HG03095 (cell line): ENCODE data around the gene FCGR2B.
"Not testable (repeated sequence)": the region's sequence is repeated elsewhere in the genome, so short reads cannot be mapped to it uniquely, and the experiment has no call there.

Source experiments
- ATAC-seq: cut with Tn5 transposase; IDR thresholded peaks from one replicate; pipeline ENCODE4 v1.9.1; 2021; ENCODE audit warnings: moderate library complexity; ENCODE audit not compliant: unreplicated experiment

FCGR2B gene

GRCh38 chr1:161644855-161645254 is 18.1 kb upstream of the FCGR2B start:
- ATAC-seq, result not testable (repeated sequence)

- ATAC-seq, result peak; percentile 55
Measured at GRCh38 chr1:161647507-161648360, 15.2 kb upstream of the FCGR2B start.

GRCh38 chr1:161653541-161653940 is 9.4 kb upstream of the FCGR2B start:
- ATAC-seq, result not testable (repeated sequence)

GRCh38 chr1:161653971-161654370 is 9.0 kb upstream of the FCGR2B start:
- not testable (repeated sequence) for ATAC-seq

- ATAC-seq, result not testable (repeated sequence)
Measured at GRCh38 chr1:161658524-161658923, 4.4 kb upstream of the FCGR2B start.

DNA sequence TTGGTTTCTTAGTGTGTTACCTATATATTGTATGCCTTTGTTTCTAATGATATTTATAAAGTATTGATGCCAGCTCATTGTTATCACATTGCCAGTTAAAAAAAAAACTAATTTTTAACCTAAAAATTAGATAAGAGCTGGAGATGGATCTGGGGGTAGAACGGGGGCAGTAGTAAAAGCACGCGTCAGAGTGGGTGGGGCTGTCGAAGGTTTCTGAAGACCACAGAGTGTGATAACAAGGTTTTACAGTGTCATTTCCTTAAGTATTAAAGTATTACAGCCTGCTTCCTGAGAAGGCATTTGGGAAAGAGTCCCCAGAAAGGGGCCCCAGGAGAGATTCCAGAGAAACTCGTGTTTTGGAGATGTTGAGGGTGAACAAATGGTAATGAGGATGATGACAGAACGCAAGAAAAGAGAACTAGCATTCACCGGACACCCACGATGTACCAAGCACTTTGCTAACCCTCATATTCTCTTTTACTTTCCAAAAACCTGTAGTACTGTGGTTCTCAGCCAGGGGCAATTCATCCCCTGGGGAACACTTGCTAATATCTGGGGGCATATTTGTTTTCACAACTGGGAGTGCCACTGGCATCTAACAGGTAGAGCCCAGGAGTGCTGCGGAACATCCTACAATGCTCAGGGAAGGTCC is 1.2 kb upstream of the FCGR2B start:
- not testable (repeated sequence) for ATAC-seq

GRCh38 chr1:161663569-161663968 is 626 bp downstream of the FCGR2B start:
- not testable (repeated sequence) for ATAC-seq

DNA sequence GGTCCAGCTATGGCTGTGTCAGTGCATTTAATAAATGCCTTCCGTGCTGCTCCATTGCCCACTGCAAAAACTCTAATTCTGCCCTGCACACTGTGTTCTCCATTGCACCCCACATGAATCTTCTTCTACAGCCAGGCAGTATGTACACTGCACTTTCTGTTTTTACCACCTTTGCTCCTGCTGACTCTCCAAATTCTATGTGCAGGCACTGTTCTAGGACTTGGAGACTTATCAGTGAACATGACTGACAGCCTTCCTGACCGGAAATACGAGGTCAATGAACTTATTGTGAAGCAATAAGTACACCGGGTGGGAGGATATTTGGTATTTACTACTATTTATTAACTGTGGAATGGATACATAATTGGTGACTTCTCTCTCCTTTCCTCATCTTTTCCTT is 1.7 kb downstream of the FCGR2B start:
- not testable (repeated sequence) for ATAC-seq

- ATAC-seq, result not testable (repeated sequence)
Measured at GRCh38 chr1:161671045-161672020, 8.4 kb downstream of the FCGR2B start.

DNA sequence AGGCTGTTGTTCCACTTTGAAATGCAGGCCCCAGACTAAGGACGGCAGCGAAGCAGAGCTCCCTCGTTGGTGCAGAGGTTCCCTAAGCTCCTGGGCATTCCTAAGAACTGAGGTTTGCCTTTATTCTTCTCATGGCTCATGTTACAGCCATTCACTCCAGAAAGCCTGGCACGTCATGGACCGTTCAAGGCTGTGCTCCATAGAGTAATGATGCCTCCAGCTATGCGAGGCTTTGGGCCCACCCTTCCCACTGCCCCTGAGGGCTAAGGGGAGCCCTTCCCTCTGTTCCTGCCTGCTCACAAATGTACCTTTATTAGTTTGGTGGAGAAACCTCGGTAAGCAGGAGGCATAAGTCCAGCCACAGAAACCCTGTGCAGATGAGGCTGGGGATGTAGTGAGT is 10.5 kb downstream of the FCGR2B start:
- ATAC-seq, result not testable (repeated sequence)

DNA sequence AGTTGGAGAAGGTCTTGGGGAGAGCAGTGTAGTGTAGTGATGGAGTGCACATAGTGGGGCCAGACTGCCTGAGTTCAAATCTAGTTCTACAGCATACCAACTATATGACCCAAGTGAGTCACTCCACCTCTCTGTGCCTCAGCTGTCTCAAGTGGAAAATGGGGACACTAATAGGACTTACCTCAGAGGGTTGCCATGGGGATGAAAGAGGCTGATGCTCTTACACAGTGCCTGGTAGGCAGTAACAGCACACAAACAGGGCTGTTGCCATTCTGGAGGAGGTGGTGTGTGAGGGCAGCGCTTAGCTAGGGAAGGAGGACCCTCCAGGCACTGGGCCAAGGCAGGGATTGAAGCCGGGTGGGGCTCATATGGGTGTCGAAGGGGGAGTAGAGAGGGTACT is 11.5 kb downstream of the FCGR2B start:
- not testable (repeated sequence) for ATAC-seq

DNA sequence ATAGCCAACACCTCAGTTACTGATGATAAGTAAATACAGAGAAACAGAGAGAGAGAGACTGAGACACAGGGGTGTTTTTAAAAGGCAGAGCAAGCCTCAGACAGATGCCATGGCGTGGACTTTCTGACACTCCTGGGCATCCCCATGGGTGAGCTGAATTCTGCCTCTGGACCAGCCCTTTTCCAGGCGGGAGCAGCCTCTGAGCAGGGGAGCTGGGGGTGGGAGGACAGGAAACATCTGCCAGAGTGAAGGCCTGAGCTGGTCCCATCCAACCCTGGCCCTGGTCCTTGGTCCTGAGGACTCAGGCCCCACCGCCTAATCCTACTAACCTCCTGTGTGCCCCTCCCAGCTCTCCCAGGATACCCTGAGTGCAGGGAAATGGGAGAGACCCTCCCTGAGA is 12.0 kb downstream of the FCGR2B start:
- not testable (repeated sequence) for ATAC-seq

DNA sequence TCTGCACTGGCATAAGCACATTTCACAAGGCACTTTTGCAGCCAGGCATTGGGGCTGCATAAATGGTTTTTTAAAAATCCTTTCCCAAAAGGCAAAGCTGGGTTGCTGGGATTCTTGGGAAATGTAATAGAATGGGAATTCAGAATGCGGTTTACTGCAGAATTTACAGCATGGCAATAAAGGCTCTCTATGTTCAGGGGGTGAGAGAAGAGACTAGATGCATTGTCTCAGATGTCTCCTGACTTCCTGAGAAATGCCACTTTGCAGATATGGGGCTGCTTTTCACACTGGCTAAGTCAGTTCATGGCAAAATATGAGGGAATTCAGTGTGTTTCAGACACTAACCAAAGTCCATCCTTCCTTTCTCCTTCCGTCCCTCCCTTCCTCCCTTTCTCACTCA is 13.5 kb downstream of the FCGR2B start:
- no peak for ATAC-seq

DNA sequence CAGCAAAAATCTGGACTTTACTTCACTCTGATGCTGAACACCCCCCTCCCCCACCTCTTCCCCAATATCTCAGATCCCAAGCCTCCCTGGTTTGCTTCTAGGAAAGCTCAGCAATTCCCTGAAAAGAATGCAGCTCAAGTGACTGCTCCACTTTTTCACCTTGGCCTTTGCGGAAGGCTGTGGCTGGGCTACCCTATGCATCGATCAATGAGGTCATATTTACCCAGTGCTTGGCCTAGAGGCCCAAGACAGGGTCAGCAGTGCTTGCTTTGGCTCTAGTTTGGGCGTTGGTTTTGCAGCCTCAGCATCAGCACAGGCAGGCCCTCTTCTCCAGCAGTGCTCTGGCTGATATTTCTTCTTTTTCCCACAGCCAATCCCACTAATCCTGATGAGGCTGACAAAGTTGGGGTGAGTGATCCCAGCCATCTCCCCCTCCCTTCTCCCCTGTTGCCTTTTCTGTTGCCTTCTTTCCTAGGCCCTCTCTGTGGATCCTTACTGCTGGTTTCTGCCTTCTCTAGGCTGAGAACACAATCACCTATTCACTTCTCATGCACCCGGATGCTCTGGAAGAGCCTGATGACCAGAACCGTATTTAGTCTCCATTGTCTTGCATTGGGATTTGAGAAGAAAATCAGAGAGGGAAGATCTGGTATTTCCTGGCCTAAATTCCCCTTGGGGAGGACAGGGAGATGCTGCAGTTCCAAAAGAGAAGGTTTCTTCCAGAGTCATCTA is 14.2 kb downstream of the FCGR2B start:
- no peak for ATAC-seq

DNA sequence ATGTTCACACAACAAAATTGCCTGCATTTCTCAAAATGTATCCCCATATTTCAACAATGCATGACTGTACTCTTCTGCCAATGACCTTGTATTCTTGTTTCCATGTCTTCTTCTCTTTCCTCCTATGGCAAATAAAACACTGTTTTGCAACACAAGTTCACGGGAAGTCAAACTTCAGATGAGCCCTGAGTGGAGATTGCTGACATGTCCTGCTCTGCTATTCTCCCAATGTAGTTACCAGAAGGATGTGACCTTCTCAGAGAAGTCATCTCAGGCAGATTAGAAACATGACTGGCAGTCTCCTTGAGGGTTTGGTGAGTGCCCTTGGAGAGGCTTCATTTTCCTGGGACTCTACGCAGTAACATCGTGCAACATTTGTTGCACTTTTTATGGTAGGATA is 15.6 kb downstream of the FCGR2B start:
- no peak for ATAC-seq

DNA sequence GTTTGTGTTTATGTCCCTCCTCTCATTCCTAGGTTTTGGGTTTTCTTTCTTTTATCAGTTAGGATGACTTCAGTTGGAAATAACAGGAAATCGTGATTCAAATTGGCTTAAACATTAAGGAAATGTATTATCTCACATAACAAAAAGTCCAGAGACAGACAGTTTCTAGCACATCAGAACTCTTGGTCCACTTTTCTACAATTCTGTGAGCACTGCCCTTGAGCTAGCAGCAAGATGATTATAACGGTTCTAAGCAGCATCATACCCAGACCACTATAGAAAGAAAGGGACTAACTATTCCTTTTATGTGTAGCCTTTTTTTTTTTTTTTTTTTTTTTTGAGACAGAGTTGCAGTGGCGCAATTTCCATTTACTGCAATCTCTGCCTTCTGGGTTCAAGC is 18.9 kb downstream of the FCGR2B start:
- ATAC-seq, result no peak

DNA sequence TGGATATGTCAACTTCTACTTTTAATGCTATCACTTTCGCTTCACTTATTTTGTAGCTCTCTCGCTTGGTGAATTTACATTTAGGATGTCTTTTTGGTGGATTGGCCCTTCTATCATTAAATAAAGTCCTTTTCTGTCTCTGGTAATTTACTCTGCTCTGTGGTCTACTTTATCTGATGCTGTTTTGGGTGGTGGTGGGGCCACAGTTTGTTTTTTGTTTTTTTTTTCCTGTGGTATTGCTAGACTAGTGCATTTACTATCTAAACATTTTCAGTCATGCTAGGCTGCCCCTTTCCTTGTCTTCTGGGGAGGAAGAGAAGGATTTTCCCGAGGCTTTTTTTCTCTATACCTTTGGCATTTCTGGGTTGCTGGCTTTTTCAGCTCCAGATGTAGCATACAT is 26.0 kb downstream of the FCGR2B start:
- no peak for ATAC-seq

DNA sequence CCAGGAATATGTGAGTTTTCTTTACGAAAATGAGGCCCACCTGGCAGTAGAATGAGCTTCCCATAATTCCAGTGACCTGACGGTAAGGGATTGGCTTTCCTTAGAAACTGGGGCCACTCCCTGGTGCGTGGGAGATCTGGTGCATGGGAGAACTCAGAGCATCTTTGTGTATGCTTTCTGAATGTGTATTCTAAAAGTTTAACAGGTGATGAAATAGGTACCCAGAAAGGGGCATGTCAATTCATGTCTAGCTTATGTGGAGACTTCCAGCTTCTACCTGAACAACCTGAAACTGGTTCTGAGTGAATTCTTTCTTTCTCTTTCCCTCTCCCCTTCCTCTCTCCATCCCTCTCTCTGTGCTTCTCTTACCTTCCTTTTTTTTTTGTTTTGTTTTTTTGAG is 28.9 kb downstream of the FCGR2B start:
- no peak for ATAC-seq

DNA sequence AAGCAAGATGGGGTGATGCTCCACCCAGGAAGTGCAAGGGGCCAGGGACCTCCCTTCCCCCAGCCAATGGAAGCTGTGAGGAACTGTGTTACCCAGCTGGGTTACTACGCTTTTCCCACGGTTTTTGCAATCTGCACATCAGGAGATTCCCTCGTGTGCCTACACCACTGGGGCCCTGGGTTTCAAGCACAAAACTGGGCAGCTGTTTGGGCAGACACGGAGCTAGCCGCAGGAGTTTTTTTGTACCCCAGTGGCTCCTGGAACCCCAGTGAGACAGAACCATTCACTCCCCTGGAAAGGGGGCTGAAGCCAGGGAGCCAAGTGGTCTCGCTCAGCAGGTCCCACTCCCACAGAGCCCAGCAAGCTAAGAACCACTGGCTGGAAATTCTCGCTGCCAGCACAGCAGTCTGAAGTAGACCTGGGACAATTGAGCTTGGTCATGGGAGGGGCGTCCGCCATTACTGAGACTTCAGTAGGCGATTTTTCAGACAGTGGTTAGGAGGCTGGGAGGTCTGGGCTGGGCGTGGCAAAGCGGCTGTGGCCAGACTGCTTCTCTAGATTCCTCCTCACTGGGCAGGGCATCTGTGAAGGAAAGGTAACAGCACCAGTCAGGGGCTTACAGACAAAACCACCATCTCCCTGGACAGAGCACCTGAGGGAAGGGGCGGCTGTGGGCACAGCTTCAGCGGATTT is 30.2 kb downstream of the FCGR2B start:
- ATAC-seq, result not testable (repeated sequence)

DNA sequence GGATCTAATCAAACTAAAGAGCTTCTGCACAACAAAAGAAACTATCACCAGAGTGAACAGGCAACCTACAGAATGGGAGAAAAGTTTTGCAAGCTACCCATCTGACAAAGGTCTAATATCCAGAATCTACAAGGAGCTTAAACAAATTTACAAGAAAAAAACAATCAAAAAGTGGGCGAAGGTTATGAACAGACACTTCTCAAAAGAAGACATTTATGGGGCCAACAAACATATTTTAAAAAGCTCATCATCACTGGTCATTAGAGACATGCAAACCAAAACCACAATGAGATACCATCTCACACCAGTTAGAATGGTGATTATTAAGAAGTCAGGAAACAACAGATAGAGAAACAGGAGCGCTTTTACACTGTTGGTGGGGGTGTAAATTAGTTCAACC is 35.4 kb downstream of the FCGR2B start:
- not testable (repeated sequence) for ATAC-seq
